ENCODE data around the gene PBX3.

DNA sequence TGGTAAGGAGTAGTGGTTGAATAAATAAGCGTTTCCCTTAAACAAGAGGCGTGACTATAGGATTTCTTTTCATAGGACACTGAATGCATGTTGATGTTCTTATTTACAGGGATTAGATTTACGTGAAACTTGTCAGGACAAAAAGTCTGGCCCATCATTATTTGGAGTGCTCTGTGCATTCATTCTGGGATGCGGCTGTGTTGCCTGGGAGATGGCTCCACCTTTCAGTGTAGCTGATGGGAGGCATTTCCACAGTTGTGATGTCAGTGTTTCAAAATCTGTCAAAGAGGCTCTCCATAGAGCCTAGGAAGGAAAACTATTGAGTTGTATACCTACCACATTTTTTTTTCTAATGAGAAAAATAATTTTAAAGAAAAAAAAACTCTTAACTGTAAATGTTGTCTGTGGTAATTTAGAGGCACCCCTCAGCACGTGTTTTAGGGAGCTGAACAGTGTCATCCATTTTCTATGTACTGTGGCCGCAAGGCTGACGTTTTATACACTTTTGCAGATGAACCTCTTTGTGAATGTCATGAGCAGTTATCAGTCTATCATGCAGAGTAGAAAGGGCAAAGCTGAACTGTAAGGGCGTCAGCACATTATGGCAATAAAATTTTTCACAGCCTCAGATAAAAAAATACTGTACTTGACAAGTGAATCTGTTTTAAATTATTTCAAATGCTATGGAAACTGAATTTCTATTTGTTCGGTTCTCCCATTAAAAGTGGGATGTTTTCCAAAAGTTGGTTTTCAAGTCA is 202.7 kb downstream of the PBX3 start:
- TF ChIP-seq CTCF (IDR thresholded peaks at IDR 0.05; ENCODE audit: insufficient read depth, low read length, poor library complexity, severe bottlenecking) = no peak
- no peak for TF ChIP-seq EZH2phosphoT487 (conservative IDR thresholded peaks at IDR 0.05; ENCODE audit: low read length)
